Measurements from ENCODE around the gene ATF3. TPM values are rescaled to one million over a fixed set of nuclear protein-coding genes. Genes with fewer than 3 reads are reported as not detected.

Gene ATF3
- total and polyA plus RNA-seq, 9 donors = 7.1 to 59.1 (median 29.5) TPM

GRCh38 chr1:212667223-212668139 lies 58.9 kb downstream of the ATF3 start:
- H3K9me3 ChIP-seq (replicated peaks; ENCODE audit: control insufficient read depth, low read depth, low read length) = no peaks in the 10 kb centered on the region
- no peaks in the 10 kb centered on the region for H3K27me3 ChIP-seq (ENCODE audit: control insufficient read depth, insufficient read depth, low read length)
- H3K36me3 ChIP-seq (ENCODE audit: control insufficient read depth, insufficient read depth, low read length) = no peaks in the 10 kb centered on the region
- WGBS (ENCODE audit: insufficient coverage) = 17% methylated on average over 7 of the region's 9 CpGs
- H3K4me3 ChIP-seq (ENCODE audit: low read length) = no peak overlapping the region
- peaks cover 58% of the 10 kb centered on the region for H3K4me1 ChIP-seq (ENCODE audit: control insufficient read depth, insufficient read depth, low read length)
- H3K27ac ChIP-seq (ENCODE audit: low read length) = peak overlapping the region; percentile 95
- DNase-seq = peak; percentile 95

- H3K27me3 ChIP-seq (ENCODE audit: control insufficient read depth, insufficient read depth, low read length) = no peaks in the 10 kb centered on the region
- WGBS (ENCODE audit: insufficient coverage) = 91% methylated on average over 2 of the region's 5 CpGs
- DNase-seq = no peak
- H3K4me3 ChIP-seq (ENCODE audit: low read length) = no peak overlapping the region
- peaks cover 58% of the 10 kb centered on the region for H3K4me1 ChIP-seq (ENCODE audit: control insufficient read depth, insufficient read depth, low read length)
- H3K9me3 ChIP-seq (replicated peaks; ENCODE audit: control insufficient read depth, low read depth, low read length) = no peaks in the 10 kb centered on the region
- H3K27ac ChIP-seq (ENCODE audit: low read length) = peak overlapping the region; percentile 95
- H3K36me3 ChIP-seq (ENCODE audit: control insufficient read depth, insufficient read depth, low read length) = no peaks in the 10 kb centered on the region
These were observed 59.9 kb downstream of the ATF3 start for GRCh38 chr1:212668477-212668876.

GRCh38 chr1:212669102-212669501 lies 60.5 kb downstream of the ATF3 start:
- Histone ChIP-seq H3K9me3 (replicated peaks; ENCODE audit: control insufficient read depth, low read depth, low read length) (no peaks in the 10 kb centered on the region), H3K4me3 (ENCODE audit: low read length) (no peak overlapping the region), H3K36me3 (ENCODE audit: control insufficient read depth, insufficient read depth, low read length) (no peaks in the 10 kb centered on the region), H3K4me1 (ENCODE audit: control insufficient read depth, insufficient read depth, low read length) (peaks cover 58% of the 10 kb centered on the region), H3K27ac (ENCODE audit: low read length) (no peak overlapping the region), H3K27me3 (ENCODE audit: control insufficient read depth, insufficient read depth, low read length) (no peaks in the 10 kb centered on the region)
- WGBS (ENCODE audit: insufficient coverage) = 70% methylated on average over 2 of the region's 2 CpGs
- DNase-seq = peak; percentile 46

- H3K36me3 ChIP-seq (ENCODE audit: control insufficient read depth, insufficient read depth, low read length) = no peaks in the 10 kb centered on the region
- no peaks in the 10 kb centered on the region for H3K27me3 ChIP-seq (ENCODE audit: control insufficient read depth, insufficient read depth, low read length)
- no peaks in the 10 kb centered on the region for H3K9me3 ChIP-seq (replicated peaks; ENCODE audit: control insufficient read depth, low read depth, low read length)
- no peak for DNase-seq
- H3K27ac ChIP-seq (ENCODE audit: low read length) = no peak overlapping the region
- H3K4me1 ChIP-seq (ENCODE audit: control insufficient read depth, insufficient read depth, low read length) = peaks cover 58% of the 10 kb centered on the region
- 81% methylated on average over 6 of the region's 8 CpGs for WGBS (ENCODE audit: insufficient coverage)
- H3K4me3 ChIP-seq (ENCODE audit: low read length) = no peak overlapping the region
These were observed 61.0 kb downstream of the ATF3 start for GRCh38 chr1:212669600-212669999.

- Histone ChIP-seq H3K4me3 (ENCODE audit: low read length) (no peak overlapping the region), H3K9me3 (replicated peaks; ENCODE audit: control insufficient read depth, low read depth, low read length) (peaks cover 2% of the 10 kb centered on the region), H3K27ac (ENCODE audit: low read length) (no peak overlapping the region), H3K36me3 (ENCODE audit: control insufficient read depth, insufficient read depth, low read length) (no peaks in the 10 kb centered on the region), H3K27me3 (ENCODE audit: control insufficient read depth, insufficient read depth, low read length) (no peaks in the 10 kb centered on the region), H3K4me1 (ENCODE audit: control insufficient read depth, insufficient read depth, low read length) (peaks cover 51% of the 10 kb centered on the region)
- 100% methylated on average over 1 of the region's 7 CpGs for WGBS (ENCODE audit: insufficient coverage)
- no peak for DNase-seq
These were observed 61.7 kb downstream of the ATF3 start for GRCh38 chr1:212670301-212670700.

Other genes with a start within 250 kb of the ATF3 start
- gene PACC1, start 193.9 kb upstream of the ATF3 start, total RNA-seq = 7.8 TPM
- gene PACC1, start 193.9 kb upstream of the ATF3 start, polyA plus RNA-seq (ENCODE audit: insufficient read depth in 1 of 8, insufficient read length in 8 of 8, low replicate concordance in 1 of 8) = 1 to 10 TPM; 6.6 to 9.2 (median 7.1) TPM
- gene NENF, start 175.8 kb upstream of the ATF3 start, total RNA-seq = 153 TPM
- gene NENF, start 175.8 kb upstream of the ATF3 start, polyA plus RNA-seq (ENCODE audit: insufficient read depth in 1 of 8, insufficient read length in 8 of 8, low replicate concordance in 1 of 8) = 10 to 100 TPM; 58.4 to 83.4 (median 69.8) TPM
- gene BATF3, start 91.1 kb downstream of the ATF3 start, total RNA-seq = 2.3 TPM
- gene BATF3, start 91.1 kb downstream of the ATF3 start, polyA plus RNA-seq (ENCODE audit: insufficient read depth in 1 of 8, insufficient read length in 8 of 8, low replicate concordance in 1 of 8) = 1 to 10 TPM; 1.5 to 2.2 (median 1.8) TPM
- 35.2 TPM for gene NSL1, start 183.0 kb downstream of the ATF3 start, total RNA-seq
- gene NSL1, start 183.0 kb downstream of the ATF3 start, polyA plus RNA-seq (ENCODE audit: insufficient read depth in 1 of 8, insufficient read length in 8 of 8, low replicate concordance in 1 of 8) = 10 to 100 TPM; 26.1 to 34.9 (median 31.1) TPM
- 10.7 TPM for gene TATDN3, start 183.1 kb downstream of the ATF3 start, total RNA-seq
- 10 to 100 TPM in 3 of 8 donors, 1 to 10 TPM in 5; 8.6 to 11.9 (median 10.0) TPM for gene TATDN3, start 183.1 kb downstream of the ATF3 start, polyA plus RNA-seq (ENCODE audit: insufficient read depth in 1 of 8, insufficient read length in 8 of 8, low replicate concordance in 1 of 8)
- 0.44 TPM for gene SPATA45, start 238.9 kb downstream of the ATF3 start, total RNA-seq
- not detected for gene SPATA45, start 238.9 kb downstream of the ATF3 start, polyA plus RNA-seq (ENCODE audit: insufficient read depth in 1 of 8, insufficient read length in 8 of 8, low replicate concordance in 1 of 8)
- 8.4 TPM for gene FLVCR1, start 249.5 kb downstream of the ATF3 start, total RNA-seq
- gene FLVCR1, start 249.5 kb downstream of the ATF3 start, polyA plus RNA-seq (ENCODE audit: insufficient read depth in 1 of 8, insufficient read length in 8 of 8, low replicate concordance in 1 of 8) = 1 to 10 TPM; 5.7 to 8.2 (median 6.0) TPM